ENCODE results near the gene UTY.

DNA sequence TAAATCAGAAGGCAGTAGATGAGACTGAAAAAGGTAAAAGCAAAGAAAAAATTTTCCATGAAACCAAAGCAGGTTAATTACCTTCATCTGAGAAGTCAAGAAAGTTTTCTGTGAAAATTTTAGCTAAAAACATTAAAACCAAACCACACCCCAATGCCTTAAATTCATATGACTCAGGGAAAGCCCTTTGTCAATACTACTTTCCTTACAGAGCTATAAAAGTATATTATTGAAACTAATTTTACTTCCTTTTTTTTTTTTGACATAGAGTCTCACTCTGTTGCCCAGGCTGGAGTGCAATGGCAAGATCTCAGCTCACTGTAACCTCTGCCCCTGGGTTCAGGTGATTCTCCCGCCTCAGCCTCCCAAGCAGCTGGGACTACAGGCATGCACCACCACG lies 117.2 kb downstream of the UTY start:
- TF ChIP-seq, protein P1, sequence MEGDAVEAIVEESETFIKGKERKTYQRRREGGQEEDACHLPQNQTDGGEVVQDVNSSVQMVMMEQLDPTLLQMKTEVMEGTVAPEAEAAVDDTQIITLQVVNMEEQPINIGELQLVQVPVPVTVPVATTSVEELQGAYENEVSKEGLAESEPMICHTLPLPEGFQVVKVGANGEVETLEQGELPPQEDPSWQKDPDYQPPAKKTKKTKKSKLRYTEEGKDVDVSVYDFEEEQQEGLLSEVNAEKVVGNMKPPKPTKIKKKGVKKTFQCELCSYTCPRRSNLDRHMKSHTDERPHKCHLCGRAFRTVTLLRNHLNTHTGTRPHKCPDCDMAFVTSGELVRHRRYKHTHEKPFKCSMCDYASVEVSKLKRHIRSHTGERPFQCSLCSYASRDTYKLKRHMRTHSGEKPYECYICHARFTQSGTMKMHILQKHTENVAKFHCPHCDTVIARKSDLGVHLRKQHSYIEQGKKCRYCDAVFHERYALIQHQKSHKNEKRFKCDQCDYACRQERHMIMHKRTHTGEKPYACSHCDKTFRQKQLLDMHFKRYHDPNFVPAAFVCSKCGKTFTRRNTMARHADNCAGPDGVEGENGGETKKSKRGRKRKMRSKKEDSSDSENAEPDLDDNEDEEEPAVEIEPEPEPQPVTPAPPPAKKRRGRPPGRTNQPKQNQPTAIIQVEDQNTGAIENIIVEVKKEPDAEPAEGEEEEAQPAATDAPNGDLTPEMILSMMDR (IDR thresholded peaks at IDR 0.05), result no peak
- TF ChIP-seq POLR2A (IDR thresholded peaks at IDR 0.05), result no peak

Data from sigmoid colon (tissue), 3 donors.